ENCODE data around the gene DRC1.
A peak's percentile ranks its signal among the peaks of the same experiment; 100 is the strongest.
"Not testable (repeated sequence)": the region's sequence is repeated elsewhere in the genome, so short reads cannot be mapped to it uniquely, and the experiment has no call there.

Gene DRC1

GRCh38 chr2:26459991-26460612, 58.4 kb downstream of the DRC1 start:
- H3K4me3 ChIP-seq (ENCODE audit: low read length), result no peak overlapping the region
- DNase-seq (ENCODE audit: low read depth, low spot score), result no peak

- no peak for DNase-seq (ENCODE audit: low read depth, low spot score)
- no peak overlapping the region for H3K4me3 ChIP-seq (ENCODE audit: low read length)
Observed at GRCh38 chr2:26460613-26461031, 58.9 kb downstream of the DRC1 start.

- DNase-seq (ENCODE audit: low read depth, low spot score), result no peak
Observed at GRCh38 chr2:26461601-26462023, 59.9 kb downstream of the DRC1 start.

GRCh38 chr2:26462100-26462499, 60.4 kb downstream of the DRC1 start:
- no peak overlapping the region for H3K4me3 ChIP-seq (ENCODE audit: low read length)
- no peak for DNase-seq (ENCODE audit: low read depth, low spot score)

More at GRCh38 chr2:26461601-26462023, 59.9 kb downstream of the DRC1 start:
- no peak overlapping the region for H3K4me3 ChIP-seq (ENCODE audit: low read length)

GRCh38 chr2:26462511-26463243, 61.0 kb downstream of the DRC1 start:
- DNase-seq (ENCODE audit: low read depth, low spot score), result no peak
- H3K4me3 ChIP-seq (ENCODE audit: low read length), result no peak overlapping the region

GRCh38 chr2:26463244-26464192, 61.8 kb downstream of the DRC1 start:
- no peak for DNase-seq (ENCODE audit: low read depth, low spot score)
- H3K4me3 ChIP-seq (ENCODE audit: low read length), result no peak overlapping the region

GRCh38 chr2:26464390-26465265, 62.9 kb downstream of the DRC1 start:
- no peak for DNase-seq (ENCODE audit: low read depth, low spot score)
- H3K4me3 ChIP-seq (ENCODE audit: low read length), result no peak overlapping the region

GRCh38 chr2:26465266-26465925, 63.7 kb downstream of the DRC1 start:
- DNase-seq (ENCODE audit: low read depth, low spot score), result no peak
- H3K4me3 ChIP-seq (ENCODE audit: low read length), result no peak overlapping the region

GRCh38 chr2:26465981-26466471, 64.3 kb downstream of the DRC1 start:
- H3K4me3 ChIP-seq (ENCODE audit: low read length), result no peak overlapping the region
- DNase-seq (ENCODE audit: low read depth, low spot score), result no peak

GRCh38 chr2:26466662-26467310, 65.1 kb downstream of the DRC1 start:
- H3K4me3 ChIP-seq (ENCODE audit: low read length), result no peak overlapping the region
- no peak for DNase-seq (ENCODE audit: low read depth, low spot score)

GRCh38 chr2:26468544-26468943, 66.8 kb downstream of the DRC1 start:
- H3K4me3 ChIP-seq (ENCODE audit: low read length); DNase-seq (ENCODE audit: low read depth, low spot score): not testable (repeated sequence)

GRCh38 chr2:26469092-26469710, 67.5 kb downstream of the DRC1 start:
- peak; percentile 55 for DNase-seq (ENCODE audit: low read depth, low spot score)
- H3K4me3 ChIP-seq (ENCODE audit: low read length), result no peak overlapping the region

GRCh38 chr2:26469955-26470354, 68.2 kb downstream of the DRC1 start:
- H3K4me3 ChIP-seq (ENCODE audit: low read length), result no peak overlapping the region
- DNase-seq (ENCODE audit: low read depth, low spot score), result no peak

GRCh38 chr2:26470601-26471260, 69.0 kb downstream of the DRC1 start:
- DNase-seq (ENCODE audit: low read depth, low spot score), result no peak

GRCh38 chr2:26471289-26471688, 69.6 kb downstream of the DRC1 start:
- no peak overlapping the region for H3K4me3 ChIP-seq (ENCODE audit: low read length)
- DNase-seq (ENCODE audit: low read depth, low spot score), result no peak

More at GRCh38 chr2:26470601-26471260, 69.0 kb downstream of the DRC1 start:
- no peak overlapping the region for H3K4me3 ChIP-seq (ENCODE audit: low read length)

- no peak for DNase-seq (ENCODE audit: low read depth, low spot score)
- H3K4me3 ChIP-seq (ENCODE audit: low read length), result no peak overlapping the region
Observed at GRCh38 chr2:26471766-26472706, 70.3 kb downstream of the DRC1 start.

All from Jurkat, Clone E6-1 (cell line).